HCT116 (cell line): Measurements from ENCODE around the gene SLF1. TPM values are rescaled to one million over a fixed set of nuclear protein-coding genes. Genes with fewer than 3 reads are reported as not detected.

Experiments
- ATAC-seq: fragments of 200-7000 bp; cut with Tn5 transposase; 2 replicates; pipeline ENCODE4 v1.9.1; 2020; ENCODE audit warnings: mild to moderate bottlenecking, moderate library complexity
- BruUV-seq: library from RNA; stranded (reverse); fragments of 400-500 nt; replicated peaks from 2 replicates; lab custom pipeline; 2021; lab: Mats Ljungman, UMichigan
- CTCF ChIA-PET: fragments of 300-600 bp; sonication (Branson Sonifier 250); formaldehyde crosslinking; loops from one replicate; lab custom pipeline; 2021; ENCODE audit warnings: antibody characterized with exemption; lab: Charles Lee
- POLR2A ChIA-PET: fragments of 300-600, 350-600 bp; sonication (Branson Sonifier 250); formaldehyde crosslinking; loops from one replicate; lab custom pipeline; 2021; ENCODE audit warnings: antibody characterized with exemption; lab: Charles Lee
- RAD21 ChIA-PET, 2 experiments: fragments of 300-600 bp; sonication (Branson Sonifier 250); formaldehyde crosslinking; loops; one replicate each; lab custom pipeline; 2023; ENCODE audit warnings: low total read pairs in 2 of 2; ENCODE audit not compliant: uncharacterized antibody in 2 of 2, unreplicated experiment in 2 of 2, low non-redundant PET in 1 of 2; lab: Charles Lee
- DNase-seq: peaks from one replicate; pipeline ENCODE4 v3.0.0-alpha.2; 2010; ENCODE audit warnings: low read depth, low spot score
- H2AFZ ChIP-seq: fragments of 200-600 bp; shearing (Covaris generic), sonication (generic); 2 replicates; pipeline ENCODE4 v1.6.1; 2017; ENCODE audit warnings: low read depth, mixed run types, mixed read lengths, antibody characterized with exemption, low read length; ENCODE audit not compliant: poor library complexity, severe bottlenecking
- H3K27ac ChIP-seq: 2 replicates; pipeline ENCODE4 v1.5.1; 2012; ENCODE audit warnings: low read depth, low read length
- H3K27me3 ChIP-seq: fragments of 200-600 bp; sonication (generic); 2 replicates; pipeline ENCODE4 v1.6.1; 2016; ENCODE audit warnings: mixed run types, low read length, mixed read lengths; ENCODE audit not compliant: insufficient read depth
- H3K36me3 ChIP-seq, 2 experiments: fragments of 200-500 bp in 1 of 2; fragments of 200-600 bp in 1 of 2; sonication (Bioruptor generic) in 1 of 2; sonication (generic) in 1 of 2; 2 replicates each; pipeline versions ENCODE4 v1.5.1 to v1.6.1; 2014 to 2016; ENCODE audit warnings: low read length in 2 of 2, inconsistent platforms in 1 of 2, mixed read lengths in 1 of 2, mixed run types in 1 of 2; ENCODE audit not compliant: insufficient read depth in 2 of 2, control insufficient read depth in 1 of 2
- H3K4me1 ChIP-seq, 2 experiments: fragments of 200-600 bp in 1 of 2; sonication (generic) in 1 of 2; 2 replicates each; pipeline versions ENCODE4 v1.5.1 to v1.6.1; 2012 to 2017; ENCODE audit warnings: low read length in 2 of 2, inconsistent platforms in 1 of 2, mild to moderate bottlenecking in 1 of 2, mixed read lengths in 1 of 2, mixed run types in 1 of 2, moderate library complexity in 1 of 2; ENCODE audit not compliant: insufficient read depth in 2 of 2, control insufficient read depth in 1 of 2
- H3K4me2 ChIP-seq: fragments of 200-600 bp; sonication (generic); 2 replicates; pipeline ENCODE4 v1.6.1; 2017; ENCODE audit warnings: mixed run types, low read length, mixed read lengths
- H3K4me3 ChIP-seq, 2 experiments: fragments of 200-600 bp in 1 of 2; sonication (generic) in 1 of 2; replicated peaks in 1 of 2; 2 replicates each; pipeline ENCODE4 v1.5.1; 2011 to 2016; ENCODE audit warnings: low read length in 2 of 2, control low read depth in 1 of 2, low read depth in 1 of 2, mild to moderate bottlenecking in 1 of 2, mixed read lengths in 1 of 2, mixed run types in 1 of 2
- H3K79me2 ChIP-seq: fragments of 200-600 bp; sonication (generic); 2 replicates; pipeline ENCODE4 v1.6.1; 2017; ENCODE audit warnings: mild to moderate bottlenecking, mixed run types, low read length, moderate library complexity, mixed read lengths; ENCODE audit not compliant: insufficient read depth
- H3K9ac ChIP-seq: fragments of 200-600 bp; sonication (generic); 2 replicates; pipeline ENCODE4 v1.6.1; 2016; ENCODE audit warnings: low read length, mixed read lengths
- H3K9me2 ChIP-seq: fragments of 200-600 bp; sonication (generic), shearing (Covaris generic); 2 replicates; pipeline ENCODE4 v1.6.1; 2017; ENCODE audit warnings: mixed run types, mild to moderate bottlenecking, moderate library complexity; ENCODE audit not compliant: insufficient read depth
- H3K9me3 ChIP-seq, 2 experiments: fragments of 200-500 bp in 1 of 2; fragments of 200-600 bp in 1 of 2; sonication (Bioruptor generic) in 1 of 2; sonication (generic) in 1 of 2; 2 replicates each; pipeline ENCODE4 v1.6.1; 2014 to 2017; ENCODE audit warnings: low read length in 2 of 2, mixed read lengths in 2 of 2, inconsistent platforms in 1 of 2, low read depth in 1 of 2, mild to moderate bottlenecking in 1 of 2, mixed run types in 1 of 2, moderate library complexity in 1 of 2; ENCODE audit not compliant: control insufficient read depth in 1 of 2, insufficient read depth in 1 of 2
- H4K20me1 ChIP-seq: fragments of 200-600 bp; sonication (generic), shearing (Covaris generic); 2 replicates; pipeline ENCODE4 v1.6.1; 2017; ENCODE audit warnings: mixed run types, mild to moderate bottlenecking, moderate library complexity; ENCODE audit not compliant: insufficient read depth
- ATF3 ChIP-seq: IDR thresholded peaks from 2 replicates; pipeline ENCODE4 v1.6.1; 2012
- CBX3 ChIP-seq: IDR thresholded peaks from 2 replicates; pipeline ENCODE4 v1.6.1; 2012; ENCODE audit warnings: low read depth
- CEBPB ChIP-seq: IDR thresholded peaks from 2 replicates; pipeline ENCODE4 v1.6.1; 2012; ENCODE audit warnings: low read depth
- EGR1 ChIP-seq: IDR thresholded peaks from 2 replicates; pipeline ENCODE4 v1.6.1; 2012; ENCODE audit warnings: low read depth
- ELF1 ChIP-seq: IDR thresholded peaks from 2 replicates; pipeline ENCODE4 v1.6.1; 2012; ENCODE audit warnings: low read depth, borderline replicate concordance
- EZH2 ChIP-seq: fragments of 200-600 bp; sonication (generic); IDR thresholded peaks from 2 replicates; pipeline ENCODE4 v1.6.1; 2017; ENCODE audit warnings: antibody characterized with exemption, mixed run types
- FOSL1 ChIP-seq: IDR thresholded peaks from 2 replicates; pipeline ENCODE4 v1.6.1; 2012; ENCODE audit warnings: low read depth
- POLR2A ChIP-seq: IDR thresholded peaks from 2 replicates; pipeline ENCODE4 v1.7.0; 2011; ENCODE audit warnings: borderline replicate concordance; ENCODE audit not compliant: insufficient read depth, insufficient read length; ENCODE audit errors: extremely low read depth
- POLR2AphosphoS5 ChIP-seq: IDR thresholded peaks from 2 replicates; pipeline ENCODE4 v1.6.1; 2011; ENCODE audit warnings: mild to moderate bottlenecking, low read depth, low read length, moderate library complexity
- RAD21 ChIP-seq: IDR thresholded peaks from 2 replicates; pipeline ENCODE4 v1.6.1; 2012; ENCODE audit warnings: low read depth, mild to moderate bottlenecking
- SIN3A ChIP-seq: IDR thresholded peaks from 2 replicates; pipeline ENCODE4 v1.6.1; 2012; ENCODE audit warnings: low read depth
- SP1 ChIP-seq: IDR thresholded peaks from 2 replicates; pipeline ENCODE4 v1.6.1; 2012; ENCODE audit warnings: low read depth
- TCF7L2 ChIP-seq: IDR thresholded peaks from 2 replicates; pipeline ENCODE4 v1.7.0; 2011; ENCODE audit warnings: borderline replicate concordance, inconsistent platforms; ENCODE audit not compliant: insufficient read depth, insufficient read length; ENCODE audit errors: extremely low read depth
- YY1 ChIP-seq: IDR thresholded peaks from 2 replicates; pipeline ENCODE4 v1.6.1; 2011; ENCODE audit warnings: low read length, low read depth, moderate library complexity, mild to moderate bottlenecking; ENCODE audit not compliant: insufficient replicate concordance; ENCODE audit errors: extremely low read depth
- ZNF274 ChIP-seq: fragments of 200-500 bp; sonication (Bioruptor generic); IDR thresholded peaks from 2 replicates; pipeline ENCODE4 v1.6.1; 2014; ENCODE audit warnings: mild to moderate bottlenecking, low read depth, low read length, inconsistent platforms
- intact Hi-C: fragments of 100-400 bp; cut with micrococcal nuclease; formaldehyde crosslinking; loops from 2 replicates; pipeline ENCODE4 v1.10.0; 2022
- total RNA-seq: library from RNA; stranded (reverse); gene quantifications from one replicate; pipeline ENCODE4 v1.2.1, GENCODE V29; 2021; ENCODE audit not compliant: unreplicated experiment
- TF ChIP-seq, protein P1 (sequence below): IDR thresholded peaks from 2 replicates; pipeline ENCODE4 v1.6.1; 2012
- TF ChIP-seq, protein P2 (sequence below), 3 experiments: fragments of 200-600 bp in 1 of 3; sonication (generic) in 1 of 3; IDR thresholded peaks in 2 of 3; conservative IDR thresholded peaks in 1 of 3; 2 replicates each; pipeline ENCODE4 v1.5.1; 2012 to 2017; ENCODE audit warnings: low read depth in 2 of 3, low read length in 2 of 3, antibody characterized with exemption in 1 of 3, borderline replicate concordance in 1 of 3, control low read depth in 1 of 3, mild to moderate bottlenecking in 1 of 3, mixed read lengths in 1 of 3, mixed run types in 1 of 3, moderate library complexity in 1 of 3; ENCODE audit not compliant: insufficient read depth in 1 of 3
- TF ChIP-seq, protein P3 (sequence below): IDR thresholded peaks from 2 replicates; pipeline ENCODE4 v1.6.1; 2011; ENCODE audit warnings: mild to moderate bottlenecking, low read length, moderate library complexity; ENCODE audit not compliant: insufficient replicate concordance; ENCODE audit errors: extremely low read depth

The SLF1 gene
- total RNA-seq, 1 experiment from 2014 or later = 10.4 TPM

DNA sequence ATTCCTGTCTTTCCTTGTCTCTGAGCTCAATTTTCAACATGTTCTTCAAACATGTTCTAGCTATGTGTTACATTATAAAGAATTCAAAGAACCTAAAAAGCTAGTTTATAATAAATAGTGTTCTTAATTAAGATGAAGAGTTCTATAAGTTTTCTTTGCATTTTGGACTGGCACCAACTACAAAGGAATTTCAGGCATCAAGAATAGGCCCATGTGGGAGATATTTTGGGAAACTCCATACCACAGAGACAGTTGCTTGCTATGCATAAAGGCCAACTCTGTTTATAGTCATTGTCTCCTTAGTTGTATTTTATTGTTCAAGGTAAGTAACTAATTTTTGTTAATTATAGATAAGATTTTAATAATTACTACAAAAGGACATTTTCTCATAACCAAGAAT, 4.5 kb downstream of the SLF1 start:
- no TSS peak for BruUV-seq
- DNase-seq (no peak), ATAC-seq (no peak)
- ChIA-PET POLR2A (no interaction called here), CTCF (no interaction called here), RAD21 (no interaction called here)
- Histone ChIP-seq H3K9me2 (no peaks in the 10 kb centered on the region), H3K36me3 (no peaks in the 10 kb centered on the region), H2AFZ (no peak overlapping the region), H3K27ac (no peak overlapping the region), H3K9ac (no peak overlapping the region), H3K79me2 (peaks cover 80% of the 10 kb centered on the region), H3K27me3 (no peaks in the 10 kb centered on the region), H4K20me1 (peaks cover 4% of the 10 kb centered on the region; the same call in 1 of the 2 replicates), H3K4me2 (no peak overlapping the region), H3K4me3 (no peak overlapping the region), H3K4me1 (peaks cover 0 to 11% of the 10 kb centered on the region in 2 experiments; a peak in 2 of 4 replicates), H3K9me3 (no peaks in the 10 kb centered on the region)
- intact Hi-C loops = no loop called here
- TF ChIP-seq CEBPB = no peak
- no peak for TF ChIP-seq EGR1
- TF ChIP-seq TCF7L2 = no peak
- TF ChIP-seq, protein P1, sequence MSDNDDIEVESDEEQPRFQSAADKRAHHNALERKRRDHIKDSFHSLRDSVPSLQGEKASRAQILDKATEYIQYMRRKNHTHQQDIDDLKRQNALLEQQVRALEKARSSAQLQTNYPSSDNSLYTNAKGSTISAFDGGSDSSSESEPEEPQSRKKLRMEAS = no peak
- no peak for TF ChIP-seq SP1
- no peak for TF ChIP-seq ZNF274
- TF ChIP-seq YY1 = no peak

- Histone ChIP-seq H3K36me3 (no peaks in the 10 kb centered on the region), H3K4me3 (no peak overlapping the region), H3K79me2 (peaks cover 84% of the 10 kb centered on the region), H3K9ac (no peak overlapping the region), H2AFZ (no peak overlapping the region), H3K27ac (no peak overlapping the region), H3K9me3 (no peaks in the 10 kb centered on the region), H4K20me1 (peaks cover 4% of the 10 kb centered on the region; the same call in 1 of the 2 replicates), H3K4me1 (peaks cover 0 to 11% of the 10 kb centered on the region in 2 experiments; a peak in 2 of 4 replicates), H3K27me3 (no peaks in the 10 kb centered on the region), H3K4me2 (no peak overlapping the region), H3K9me2 (no peaks in the 10 kb centered on the region)
- intact Hi-C loops = no loop called here
- ATAC-seq = no peak
- DNase-seq = no peak
- POLR2A ChIA-PET = no interaction called here
- RAD21 ChIA-PET = no interaction called here
- CTCF ChIA-PET = no interaction called here
- BruUV-seq = no TSS peak
- TF ChIP-seq CEBPB (no peak), POLR2A (no peak), RAD21 (no peak), ATF3 (no peak), EZH2 (no peak), POLR2AphosphoS5 (no peak), ELF1 (no peak), EGR1 (no peak), CBX3 (no peak), SIN3A (no peak), FOSL1 (no peak), SP1 (no peak)
- TF ChIP-seq, protein P2, sequence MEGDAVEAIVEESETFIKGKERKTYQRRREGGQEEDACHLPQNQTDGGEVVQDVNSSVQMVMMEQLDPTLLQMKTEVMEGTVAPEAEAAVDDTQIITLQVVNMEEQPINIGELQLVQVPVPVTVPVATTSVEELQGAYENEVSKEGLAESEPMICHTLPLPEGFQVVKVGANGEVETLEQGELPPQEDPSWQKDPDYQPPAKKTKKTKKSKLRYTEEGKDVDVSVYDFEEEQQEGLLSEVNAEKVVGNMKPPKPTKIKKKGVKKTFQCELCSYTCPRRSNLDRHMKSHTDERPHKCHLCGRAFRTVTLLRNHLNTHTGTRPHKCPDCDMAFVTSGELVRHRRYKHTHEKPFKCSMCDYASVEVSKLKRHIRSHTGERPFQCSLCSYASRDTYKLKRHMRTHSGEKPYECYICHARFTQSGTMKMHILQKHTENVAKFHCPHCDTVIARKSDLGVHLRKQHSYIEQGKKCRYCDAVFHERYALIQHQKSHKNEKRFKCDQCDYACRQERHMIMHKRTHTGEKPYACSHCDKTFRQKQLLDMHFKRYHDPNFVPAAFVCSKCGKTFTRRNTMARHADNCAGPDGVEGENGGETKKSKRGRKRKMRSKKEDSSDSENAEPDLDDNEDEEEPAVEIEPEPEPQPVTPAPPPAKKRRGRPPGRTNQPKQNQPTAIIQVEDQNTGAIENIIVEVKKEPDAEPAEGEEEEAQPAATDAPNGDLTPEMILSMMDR (IDR thresholded peaks at IDR 0.05 in 2 of 3, conservative IDR thresholded peaks at IDR 0.05 in 1 of 3; ENCODE audit: borderline replicate concordance in 1 of 3, insufficient read depth in 1 of 3, low read depth in 2 of 3, low read length in 2 of 3) = no peak
- TF ChIP-seq, protein P3, sequence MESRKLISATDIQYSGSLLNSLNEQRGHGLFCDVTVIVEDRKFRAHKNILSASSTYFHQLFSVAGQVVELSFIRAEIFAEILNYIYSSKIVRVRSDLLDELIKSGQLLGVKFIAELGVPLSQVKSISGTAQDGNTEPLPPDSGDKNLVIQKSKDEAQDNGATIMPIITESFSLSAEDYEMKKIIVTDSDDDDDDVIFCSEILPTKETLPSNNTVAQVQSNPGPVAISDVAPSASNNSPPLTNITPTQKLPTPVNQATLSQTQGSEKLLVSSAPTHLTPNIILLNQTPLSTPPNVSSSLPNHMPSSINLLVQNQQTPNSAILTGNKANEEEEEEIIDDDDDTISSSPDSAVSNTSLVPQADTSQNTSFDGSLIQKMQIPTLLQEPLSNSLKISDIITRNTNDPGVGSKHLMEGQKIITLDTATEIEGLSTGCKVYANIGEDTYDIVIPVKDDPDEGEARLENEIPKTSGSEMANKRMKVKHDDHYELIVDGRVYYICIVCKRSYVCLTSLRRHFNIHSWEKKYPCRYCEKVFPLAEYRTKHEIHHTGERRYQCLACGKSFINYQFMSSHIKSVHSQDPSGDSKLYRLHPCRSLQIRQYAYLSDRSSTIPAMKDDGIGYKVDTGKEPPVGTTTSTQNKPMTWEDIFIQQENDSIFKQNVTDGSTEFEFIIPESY = no peak
Measured at GRCh38 chr5:94623877-94624276, 5.4 kb downstream of the SLF1 start.
